ENCODE measurements around the gene MYO3B. TPM values are rescaled to one million over a fixed set of nuclear protein-coding genes. Genes with fewer than 3 reads are reported as not detected.

Gene MYO3B
- total RNA-seq, 1 experiment from 2014 or later = 0.63 TPM

- no peak overlapping the region for H4K8ac ChIP-seq (replicated peaks; ENCODE audit: insufficient read length, low read depth, low read length)
- no peak overlapping the region for H3K9ac ChIP-seq (ENCODE audit: extremely low read depth, insufficient read length, low read length)
- no peak overlapping the region; a peak in 1 of 5 replicates for H3K4me3 Mint-ChIP-seq
- no peak overlapping the region for H3K23ac ChIP-seq (ENCODE audit: insufficient read length, low read depth, low read length)
- no peak for TF ChIP-seq CTCF (conservative IDR thresholded peaks at IDR 0.05)
- H3K4me1 ChIP-seq (ENCODE audit: insufficient read depth, low read length) = no peaks in the 10 kb centered on the region
- no peak overlapping the region; a peak in 1 of 7 replicates for H3K27ac Mint-ChIP-seq
- no peak overlapping the region for H4K91ac ChIP-seq (ENCODE audit: insufficient read length, low read depth, low read length)
- no peak for DNase-seq
- no peak overlapping the region for H2AFZ ChIP-seq (ENCODE audit: low read length)
- H3K27me3 Mint-ChIP-seq (ENCODE audit: low read depth) = peaks cover 5% of the 10 kb centered on the region
- H3K4me1 Mint-ChIP-seq = peaks cover 9 to 11% of the 10 kb centered on the region in 2 experiments
- no peak overlapping the region for H3K4me2 ChIP-seq (ENCODE audit: insufficient read depth, insufficient read length, low read length)
- no peak overlapping the region for H2BK120ac ChIP-seq (ENCODE audit: low read depth, low read length, poor library complexity, severe bottlenecking)
- H2BK20ac ChIP-seq (ENCODE audit: low read depth, low read length, poor library complexity, severe bottlenecking) = no peak overlapping the region
- H2BK5ac ChIP-seq (ENCODE audit: insufficient read length, low read length) = no peak overlapping the region
- no peak overlapping the region for H3K18ac ChIP-seq (ENCODE audit: insufficient read length, low read depth, low read length)
- H3T11ph ChIP-seq (ENCODE audit: low read length) = no peak overlapping the region
- H2BK15ac ChIP-seq (ENCODE audit: low read depth, low read length) = no peak overlapping the region
- 0 out of 7 replicates have a peak, but pooled peaks cover 0 to 2% (median 0%) of the 10 kb centered on the region in 3 experiments for H3K36me3 Mint-ChIP-seq (ENCODE audit: insufficient read depth in 1 of 3, low read depth in 3 of 3)
- no peaks in the 10 kb centered on the region for H3K79me1 ChIP-seq (ENCODE audit: insufficient read depth, low read depth, low read length, poor library complexity, severe bottlenecking)
- H3K23me2 ChIP-seq (ENCODE audit: insufficient read length, low read depth, low read length, poor library complexity, severe bottlenecking) = no peaks in the 10 kb centered on the region
- no peak overlapping the region for H4K5ac ChIP-seq (ENCODE audit: insufficient read length, low read depth, low read length)
- WGBS (ENCODE audit: extremely low coverage, insufficient read length, low lambda C conversion rate) = no CpG with 5 or more reads among the region's 5 CpGs
- no peak overlapping the region for H2AK5ac ChIP-seq (ENCODE audit: insufficient read length, low read length)
- peaks cover 0 to 6% of the 10 kb centered on the region in 2 experiments; a peak in 3 of 5 replicates for H3K9me3 Mint-ChIP-seq
- H3K56ac ChIP-seq (ENCODE audit: insufficient read length, low read depth, low read length) = no peak overlapping the region
- no peak overlapping the region for H2BK12ac ChIP-seq (ENCODE audit: insufficient read length, low read depth, low read length)
- no peaks in the 10 kb centered on the region for H3K9me3 ChIP-seq (ENCODE audit: control insufficient read depth, low read depth, low read length)
- no peaks in the 10 kb centered on the region for H3K27me3 ChIP-seq (ENCODE audit: insufficient read depth, low read length)
- no peaks in the 10 kb centered on the region for H3K79me2 ChIP-seq (ENCODE audit: insufficient read depth, low read length)
- H3K14ac ChIP-seq (ENCODE audit: insufficient read depth, low read length) = no peak overlapping the region
- H4K20me1 ChIP-seq (ENCODE audit: control insufficient read depth, insufficient read depth, insufficient read length) = no peaks in the 10 kb centered on the region
- H3K4ac ChIP-seq (ENCODE audit: low read depth, low read length) = no peak overlapping the region
- H3K27ac ChIP-seq (ENCODE audit: insufficient read length, low read depth, low read length) = no peak overlapping the region
Measured at GRCh38 chr2:170140561-170140960, 37.4 kb upstream of the MYO3B start.

All from H9 (cell line).